Effector CD8-positive, alpha-beta T cell (primary cell): ENCODE measurements around the gene RRP1.
"Not testable (repeated sequence)": the region's sequence is repeated elsewhere in the genome, so short reads cannot be mapped to it uniquely, and the experiment has no call there.

Experiments used
- DNase-seq: peaks from one replicate; lab custom pipeline; 2025; lab: John Stamatoyannopoulos, UW

Gene RRP1

DNA sequence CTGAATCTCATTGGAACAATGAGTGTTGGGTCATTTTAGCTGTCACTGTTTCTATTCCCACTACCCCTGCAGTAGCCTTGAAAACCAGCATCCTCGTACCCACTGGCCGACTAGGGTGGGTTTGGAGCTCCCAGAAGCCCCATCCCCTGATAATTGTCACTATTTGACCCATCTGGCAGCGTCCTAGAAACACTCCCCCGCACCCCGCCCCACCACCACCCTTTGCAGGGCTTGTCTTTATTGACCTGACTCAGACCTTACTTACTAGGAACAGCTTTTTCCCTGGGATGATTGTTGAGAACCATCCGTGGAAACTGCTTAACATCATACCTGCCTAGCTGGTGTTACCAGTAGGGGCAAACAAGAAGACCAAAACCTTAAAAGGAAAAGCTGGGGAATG is 47.2 kb downstream of the RRP1 start:
- no peak for DNase-seq

DNA sequence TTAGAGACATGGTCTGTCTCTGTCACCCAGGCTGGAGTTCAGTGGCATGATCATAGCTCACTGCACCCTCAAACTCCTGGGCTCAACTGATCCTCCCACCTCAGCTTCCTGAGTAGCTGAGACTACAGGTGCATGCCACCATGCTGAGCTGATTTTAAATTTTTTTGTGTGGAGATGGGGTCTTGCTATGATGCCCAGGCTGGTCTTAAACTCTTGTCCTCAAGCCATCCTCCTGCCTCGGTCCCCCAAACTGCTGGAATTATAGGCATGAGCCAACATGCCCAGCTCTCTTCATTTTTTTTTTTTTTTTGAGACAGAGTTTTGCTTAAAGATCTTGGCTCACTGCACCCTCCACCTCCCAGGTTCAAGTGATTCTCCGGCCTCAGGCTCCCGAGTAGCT is 50.9 kb downstream of the RRP1 start:
- no peak for DNase-seq

DNA sequence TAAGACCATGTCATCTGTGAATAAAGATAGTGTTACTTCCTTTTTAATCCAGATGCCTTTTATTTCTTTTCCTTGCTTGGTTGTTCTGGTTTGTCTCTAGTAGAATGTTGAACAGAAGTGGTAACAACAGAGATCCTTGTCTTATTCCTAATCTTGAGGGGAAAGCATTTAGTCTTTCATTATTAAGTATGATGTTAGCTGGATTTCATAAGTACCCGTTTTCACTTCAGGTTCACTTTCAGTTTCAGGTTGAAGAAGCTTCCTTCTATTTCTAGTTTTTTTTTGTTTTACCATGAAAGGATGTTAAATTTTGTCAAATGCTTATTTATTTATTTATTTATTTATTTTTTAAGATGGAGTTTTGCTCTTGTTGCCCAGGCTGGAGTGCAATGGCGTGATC is 53.4 kb downstream of the RRP1 start:
- DNase-seq = no peak

DNA sequence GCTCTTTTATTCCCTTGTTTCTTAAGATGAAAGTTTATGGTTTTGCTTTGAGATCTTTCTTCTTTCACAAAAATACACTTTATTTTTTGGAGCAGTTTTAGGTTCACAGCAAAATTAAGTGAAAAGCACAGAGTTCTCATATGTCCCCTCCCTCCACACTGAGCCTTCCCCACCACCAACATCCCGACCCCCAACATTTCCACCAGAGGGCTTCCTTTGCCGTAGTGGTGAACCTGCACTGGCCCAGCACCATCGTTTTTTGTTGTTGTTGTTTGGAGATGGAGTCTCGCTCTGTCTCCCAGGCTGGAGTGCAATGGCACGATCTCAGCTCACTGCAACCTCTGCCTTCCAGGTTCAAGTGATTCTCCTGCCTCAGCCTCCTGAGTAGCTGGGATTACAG is 55.5 kb downstream of the RRP1 start:
- not testable (repeated sequence) for DNase-seq

DNA sequence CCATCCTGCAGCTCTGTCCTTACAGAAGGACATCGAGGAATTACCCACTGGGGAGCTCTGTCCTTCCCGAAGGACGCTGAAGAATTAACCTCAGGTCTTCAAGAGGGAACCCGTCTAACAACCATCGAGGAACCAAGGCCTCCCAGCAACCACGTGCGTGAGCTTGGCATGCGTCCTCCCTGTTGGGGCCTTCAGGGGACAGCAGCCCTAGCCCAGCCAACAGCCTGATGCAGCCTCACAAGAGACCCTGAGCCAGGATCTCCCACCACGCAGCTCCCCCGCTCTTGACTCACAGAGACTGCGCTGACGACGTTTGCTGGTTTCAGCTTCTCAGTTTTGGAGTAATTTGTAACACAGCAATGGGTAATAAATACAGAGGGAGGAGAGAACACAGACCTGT is 56.0 kb downstream of the RRP1 start:
- no peak for DNase-seq

DNA sequence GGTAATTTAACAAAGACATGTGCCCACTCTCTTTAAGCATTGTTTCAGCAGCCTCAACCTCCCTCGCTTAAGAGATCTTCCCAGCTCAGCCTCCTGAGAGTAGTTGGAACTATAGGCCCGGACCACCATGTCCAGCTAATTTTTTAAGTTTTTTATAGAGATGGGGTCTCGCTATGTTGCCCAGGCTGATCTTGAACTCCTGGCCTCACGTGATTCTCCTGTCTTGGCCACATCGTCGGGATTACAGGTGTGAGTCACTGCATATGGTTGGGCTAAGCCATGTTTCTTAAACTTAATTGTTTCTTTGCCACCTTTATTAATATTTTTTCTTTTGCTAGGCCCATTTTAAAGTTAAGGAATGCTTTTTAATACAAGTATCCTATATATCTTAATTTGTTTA is 57.1 kb downstream of the RRP1 start:
- no peak for DNase-seq

DNA sequence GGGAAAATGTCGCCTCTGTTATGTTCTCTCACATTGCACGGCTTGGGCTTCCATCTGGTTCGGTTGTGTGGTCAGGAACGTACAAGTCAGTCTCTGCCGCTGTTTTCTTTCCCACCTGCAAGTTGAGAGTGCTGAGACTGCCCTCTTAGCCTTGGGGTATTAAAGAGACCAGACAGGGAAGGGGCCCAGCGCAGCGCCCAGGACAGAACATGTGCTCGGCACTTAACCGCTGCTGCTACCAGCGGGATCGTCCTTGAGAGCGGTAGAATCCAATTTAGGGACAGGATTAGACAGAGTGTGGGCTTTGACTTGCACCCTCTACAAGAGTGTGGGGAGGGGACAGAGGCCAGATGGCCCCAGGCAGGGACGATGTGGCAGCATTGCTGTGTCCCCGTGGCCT is 57.9 kb downstream of the RRP1 start:
- no peak for DNase-seq

DNA sequence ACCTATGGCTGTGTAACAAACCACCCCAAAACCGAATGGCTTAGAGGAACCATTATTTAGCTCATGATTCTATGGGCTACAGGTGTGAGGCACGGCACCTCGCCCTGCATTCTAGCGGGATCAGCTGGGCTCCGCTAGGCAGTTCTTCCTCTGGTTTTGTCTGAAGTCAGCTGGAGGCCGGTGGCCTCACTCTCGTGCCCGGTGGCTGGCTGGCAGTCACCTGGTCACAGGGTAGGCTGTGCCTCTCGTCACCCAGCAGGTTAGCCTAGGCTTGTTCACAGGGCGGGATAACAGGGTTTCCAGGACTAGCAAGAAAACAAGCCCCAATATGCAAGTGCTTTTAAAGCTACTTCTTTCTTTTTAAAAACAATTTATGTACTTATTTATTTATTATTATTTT is 59.4 kb downstream of the RRP1 start:
- no peak for DNase-seq

DNA sequence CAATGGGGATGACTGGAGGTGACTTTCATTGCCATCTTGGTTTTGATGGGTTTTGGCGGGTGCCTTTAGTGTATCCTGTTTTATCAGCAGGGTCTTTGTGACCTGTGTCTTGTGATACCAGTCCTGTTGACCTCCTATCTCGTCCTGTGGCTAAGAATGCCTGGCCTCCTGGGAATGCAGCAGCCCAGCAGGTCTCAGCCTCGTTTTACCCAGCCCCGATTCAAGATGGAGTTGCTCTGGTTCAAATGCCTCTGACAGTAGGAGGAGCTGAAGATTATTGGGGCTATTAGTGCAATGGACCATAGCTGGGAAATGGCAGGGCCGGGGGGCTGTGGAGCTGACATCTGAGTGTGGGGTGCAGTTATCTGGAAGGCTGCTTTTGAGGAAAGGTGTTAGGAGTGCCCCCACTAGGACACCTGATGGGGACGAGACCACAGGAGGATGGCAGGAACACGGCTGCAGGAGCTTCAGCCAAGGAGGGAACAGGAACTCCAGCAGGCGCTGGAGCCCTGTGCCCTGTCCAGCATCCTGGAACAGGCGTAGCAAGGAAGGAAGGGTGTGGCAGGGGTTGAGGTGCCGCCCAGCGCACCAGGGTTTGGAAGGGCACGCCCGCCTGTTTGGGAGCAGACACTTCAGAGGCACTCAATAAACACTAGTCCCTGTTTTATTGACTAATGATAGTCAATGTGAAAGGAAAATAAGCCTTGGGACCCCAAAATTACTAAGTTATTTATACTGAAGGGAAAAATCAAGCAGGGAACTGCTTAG is 60.3 kb downstream of the RRP1 start:
- no peak for DNase-seq

DNA sequence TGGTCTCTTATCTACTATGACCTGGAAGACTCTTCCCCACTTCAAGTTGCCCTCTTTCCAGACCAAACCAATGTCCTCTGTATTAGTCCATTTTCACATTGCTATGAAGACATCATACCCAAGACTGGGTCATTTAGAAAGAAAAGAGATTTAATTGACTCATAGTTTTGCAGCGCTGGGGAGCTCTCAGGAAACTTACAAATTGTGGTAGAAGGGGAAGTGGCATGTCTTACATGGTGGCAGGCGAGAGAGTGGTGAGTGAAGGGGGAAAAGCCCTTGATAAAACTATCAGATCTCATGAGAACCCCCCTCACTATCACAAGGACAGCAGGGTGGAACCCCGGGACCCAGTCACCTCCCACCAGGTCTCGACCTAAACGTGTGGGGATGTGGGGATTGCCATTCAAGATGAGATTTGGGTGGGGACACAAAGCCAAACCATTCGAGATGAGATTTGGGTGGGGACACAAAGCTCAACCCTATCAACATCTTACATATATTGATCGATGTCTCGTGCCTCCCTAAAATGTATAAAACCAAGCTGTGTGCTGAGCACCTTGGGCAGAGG is 61.4 kb downstream of the RRP1 start:
- no peak for DNase-seq

DNA sequence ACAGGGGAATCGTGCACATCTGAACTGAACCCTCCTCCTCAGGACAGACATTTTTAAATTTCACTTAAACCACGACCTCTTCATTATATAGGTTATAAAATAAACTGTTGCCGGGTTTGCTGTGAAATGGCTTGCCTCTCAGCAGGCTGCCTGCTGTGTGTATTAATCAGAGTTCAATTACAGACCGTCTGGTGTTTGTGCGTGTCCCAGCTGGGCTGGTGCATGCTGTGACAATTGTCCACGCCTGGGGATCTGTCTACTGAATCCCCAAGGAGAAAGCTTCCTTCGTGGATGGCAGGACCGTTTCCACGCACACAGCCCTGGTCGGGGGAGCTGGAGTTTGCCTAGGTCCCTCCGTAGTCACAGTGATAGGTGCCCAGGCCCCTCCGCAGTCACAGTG is 62.2 kb downstream of the RRP1 start:
- no peak for DNase-seq

DNA sequence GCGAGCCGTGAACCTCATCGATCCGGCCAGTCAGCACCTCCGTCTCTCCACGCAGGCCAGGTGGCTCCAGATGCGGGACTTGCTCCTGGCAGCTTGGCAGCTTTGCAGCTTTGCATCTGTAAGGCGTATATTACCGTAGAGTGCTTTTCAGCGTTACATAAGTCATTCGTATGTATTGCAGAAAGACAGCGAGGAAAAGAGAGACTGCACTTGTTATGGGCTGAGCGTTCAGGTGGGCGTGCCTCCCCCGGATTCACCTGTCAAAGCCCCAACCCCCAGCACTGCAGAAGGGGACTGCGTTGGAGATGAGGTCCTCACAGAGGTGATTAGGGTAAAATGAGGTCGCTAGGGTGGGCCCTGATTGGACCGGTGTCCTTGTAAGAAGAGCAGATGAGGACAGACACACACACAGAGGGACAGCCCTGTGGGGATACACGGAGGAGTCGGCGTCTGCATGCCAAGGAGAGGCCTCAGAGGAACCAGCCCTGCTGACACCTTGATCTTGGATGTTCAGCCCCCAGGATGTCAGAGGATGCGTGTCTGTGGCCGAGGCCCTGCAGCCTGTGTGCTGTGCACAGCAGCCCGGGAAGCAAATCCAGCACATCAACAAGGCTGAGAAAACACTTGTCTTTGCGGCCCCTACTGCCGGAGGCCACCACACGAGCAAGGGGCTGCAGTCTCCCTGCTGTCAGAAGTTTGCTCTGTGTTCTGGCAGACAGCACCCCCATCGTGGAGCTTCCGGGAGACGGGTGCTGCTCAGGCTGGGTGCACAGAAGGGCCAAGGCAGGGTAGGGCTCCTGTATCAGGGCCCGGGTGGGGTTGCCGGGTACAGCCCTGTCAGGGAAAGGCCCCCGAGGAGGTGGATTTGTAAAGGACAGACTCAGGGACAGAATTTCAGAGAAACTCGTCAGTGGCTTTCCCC is 64.7 kb downstream of the RRP1 start:
- no peak for DNase-seq
